AG04450 (cell line): ENCODE results near the gene HLA-E. TPM values are rescaled to one million over a fixed set of nuclear protein-coding genes. Genes with fewer than 3 reads are reported as not detected.

Source experiments
- CTCF ChIA-PET: fragments of 300-600, 350-600 bp; formaldehyde crosslinking; extraction: SDS; loops from one replicate; lab custom pipeline; 2022; ENCODE audit warnings: antibody characterized with exemption, inconsistent platforms; lab: Charles Lee
- POLR2A ChIA-PET: fragments of 350-600 bp; formaldehyde crosslinking; extraction: SDS; loops from one replicate; lab custom pipeline; 2021; ENCODE audit warnings: antibody characterized with exemption, inconsistent platforms; lab: Yijun Ruan, JAX
- DNase-seq: peaks from one replicate; pipeline ENCODE4 v3.0.0-alpha.2; 2011; ENCODE audit warnings: low read depth, low spot score
- H3K27ac ChIP-seq: one replicate; pipeline ENCODE4 v1.5.1; 2012; ENCODE audit warnings: low read depth, low read length, control low read depth
- H3K27me3 ChIP-seq: one replicate; pipeline ENCODE4 v1.6.0; 2012; ENCODE audit warnings: low read length; ENCODE audit not compliant: control insufficient read depth, insufficient read depth
- H3K4me3 ChIP-seq: 2 replicates; pipeline ENCODE4 v1.5.1; 2011; ENCODE audit warnings: mild to moderate bottlenecking, low read depth, low read length, control low read depth
- H3K9me3 ChIP-seq: 2 replicates; pipeline ENCODE4 v1.5.1; 2012; ENCODE audit warnings: low read length; ENCODE audit not compliant: control insufficient read depth, insufficient read depth
- polyA plus RNA-seq: library from polyadenylated mRNA; depleted of rRNA; stranded (reverse); fragments of >200 nt; gene quantifications from 2 replicates; pipeline ENCODE4 v1.2.3, GENCODE V29; 2011
- TF ChIP-seq, protein P1 (sequence below): IDR thresholded peaks from 2 replicates; pipeline ENCODE4 v1.5.1; 2011; ENCODE audit warnings: low read depth, low read length, control low read depth, inconsistent platforms

Gene HLA-E
- polyA plus RNA-seq, 1 experiment: 127 TPM

- no peaks in the 10 kb centered on the region for H3K27me3 ChIP-seq
- ChIA-PET POLR2A (interaction anchor here (1.0 kb wide), 1 partner anchor 13 kb away, joined by 3 read pairs; no protein-coding TSS in a partner anchor), CTCF (interaction anchor here (0.7 to 4.2 kb wide), 7 partner anchors 23 to 571 kb away, joined by 3 to 20 read pairs (median 6); no protein-coding TSS in a partner anchor)
- DNase-seq: no peak
- no peak overlapping the region for H3K27ac ChIP-seq
- TF ChIP-seq, protein P1, sequence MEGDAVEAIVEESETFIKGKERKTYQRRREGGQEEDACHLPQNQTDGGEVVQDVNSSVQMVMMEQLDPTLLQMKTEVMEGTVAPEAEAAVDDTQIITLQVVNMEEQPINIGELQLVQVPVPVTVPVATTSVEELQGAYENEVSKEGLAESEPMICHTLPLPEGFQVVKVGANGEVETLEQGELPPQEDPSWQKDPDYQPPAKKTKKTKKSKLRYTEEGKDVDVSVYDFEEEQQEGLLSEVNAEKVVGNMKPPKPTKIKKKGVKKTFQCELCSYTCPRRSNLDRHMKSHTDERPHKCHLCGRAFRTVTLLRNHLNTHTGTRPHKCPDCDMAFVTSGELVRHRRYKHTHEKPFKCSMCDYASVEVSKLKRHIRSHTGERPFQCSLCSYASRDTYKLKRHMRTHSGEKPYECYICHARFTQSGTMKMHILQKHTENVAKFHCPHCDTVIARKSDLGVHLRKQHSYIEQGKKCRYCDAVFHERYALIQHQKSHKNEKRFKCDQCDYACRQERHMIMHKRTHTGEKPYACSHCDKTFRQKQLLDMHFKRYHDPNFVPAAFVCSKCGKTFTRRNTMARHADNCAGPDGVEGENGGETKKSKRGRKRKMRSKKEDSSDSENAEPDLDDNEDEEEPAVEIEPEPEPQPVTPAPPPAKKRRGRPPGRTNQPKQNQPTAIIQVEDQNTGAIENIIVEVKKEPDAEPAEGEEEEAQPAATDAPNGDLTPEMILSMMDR: no peak
- no peak overlapping the region for H3K4me3 ChIP-seq
- H3K9me3 ChIP-seq: no peaks in the 10 kb centered on the region
Observed at GRCh38 chr6:30508890-30509736, 19.8 kb downstream of the HLA-E start.

DNA sequence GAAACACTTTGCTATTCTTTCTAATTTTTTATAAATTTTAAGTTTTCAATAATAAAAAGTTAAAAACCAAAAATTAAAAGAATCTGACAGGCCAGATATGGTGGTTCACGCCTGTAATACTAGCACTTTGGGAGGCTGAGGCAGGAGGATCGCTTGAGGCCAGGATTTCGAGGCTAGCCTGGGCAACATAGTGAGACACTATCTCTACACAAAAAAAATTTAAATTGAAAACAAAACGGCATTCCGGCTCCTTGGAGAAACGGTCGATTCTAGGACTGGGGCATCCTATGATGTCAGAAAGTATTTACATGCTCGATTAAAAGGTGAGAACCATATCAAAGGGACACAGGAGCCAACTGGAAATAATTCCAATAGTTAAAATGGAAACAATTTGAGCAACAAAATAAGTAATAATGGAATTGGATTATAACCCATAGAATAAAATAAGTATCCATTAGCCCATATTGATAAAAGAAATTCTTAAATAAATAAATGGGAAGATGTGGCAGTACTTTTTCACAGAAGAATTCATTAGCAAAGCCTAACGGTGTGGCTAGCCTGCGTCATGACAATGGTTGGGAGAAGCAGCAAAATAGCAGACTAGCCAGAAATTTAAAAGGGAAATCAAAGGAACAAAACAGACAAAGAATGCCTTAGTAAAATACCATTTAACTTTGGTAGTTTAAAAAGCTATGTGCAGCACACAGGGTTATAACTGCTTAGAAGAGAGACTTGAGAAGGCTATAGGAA lies 21.3 kb downstream of the HLA-E start:
- Histone ChIP-seq H3K9me3 (no peaks in the 10 kb centered on the region), H3K27me3 (no peaks in the 10 kb centered on the region), H3K27ac (no peak overlapping the region), H3K4me3 (no peak overlapping the region)
- ChIA-PET CTCF (interaction anchor here (0.9 to 4.2 kb wide), 6 partner anchors 11 to 34 kb away, joined by 3 to 16 read pairs (median 6); no protein-coding TSS in a partner anchor), POLR2A (no interaction called here)
- TF ChIP-seq, protein P1: no peak
- no peak for DNase-seq

GRCh38 chr6:30511169-30511546 lies 21.8 kb downstream of the HLA-E start:
- TF ChIP-seq, protein P1: no peak
- no peak for DNase-seq
- CTCF ChIA-PET: interaction anchor here (1.4 to 4.2 kb wide), 4 partner anchors 21 to 32 kb away, joined by 3 to 16 read pairs (median 10); no protein-coding TSS in a partner anchor
- Histone ChIP-seq H3K4me3 (no peak overlapping the region), H3K27ac (no peak overlapping the region), H3K27me3 (no peaks in the 10 kb centered on the region), H3K9me3 (no peaks in the 10 kb centered on the region)
- POLR2A ChIA-PET: no interaction called here

GRCh38 chr6:30513451-30513850 lies 24.1 kb downstream of the HLA-E start:
- ChIA-PET POLR2A (no interaction called here), CTCF (interaction anchor here (4.2 kb wide), 1 partner anchor 30 kb away, joined by 13 read pairs; no protein-coding TSS in a partner anchor)
- no peak for DNase-seq
- TF ChIP-seq, protein P1: no peak
- H3K27me3 ChIP-seq: no peaks in the 10 kb centered on the region
- H3K27ac ChIP-seq: no peak overlapping the region
- peaks cover 7% of the 10 kb centered on the region for H3K9me3 ChIP-seq
- H3K4me3 ChIP-seq: no peak overlapping the region
